ENCODE measurements around the gene CUL4B.

The CUL4B gene

GRCh38 chrX:120534413-120535205, 26.2 kb downstream of the CUL4B start:
- in situ Hi-C loops (cut with HindIII; ENCODE audit: low sequenced_read_pairs): no loop called here
- no peak for DNase-seq (ENCODE audit: low read depth)

DNA sequence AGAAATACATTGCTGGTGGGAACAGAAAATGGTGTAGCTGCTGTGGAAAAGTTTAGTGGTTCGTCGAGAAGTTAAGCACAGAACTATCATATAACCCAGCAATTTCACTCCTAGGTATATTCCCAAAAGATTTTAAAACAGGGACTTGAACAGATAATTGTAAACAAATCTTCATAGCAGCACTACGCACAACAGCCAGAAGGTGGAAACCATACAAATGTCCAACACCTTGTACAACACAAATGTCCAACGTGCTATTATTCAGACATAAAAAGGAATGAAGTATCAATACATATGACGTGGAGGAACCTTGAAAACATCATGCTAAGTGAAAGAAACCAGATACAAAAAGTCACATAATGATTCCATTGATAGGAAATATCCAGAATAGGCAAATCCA, 37.9 kb downstream of the CUL4B start:
- no peak for DNase-seq (ENCODE audit: low read depth)
- TF ChIP-seq CTCF (IDR thresholded peaks at IDR 0.05; ENCODE audit: low read depth, low read length, missing control alignments): no peak
- no peak overlapping the region for H3K4me3 ChIP-seq (ENCODE audit: low read depth, low read length)
- in situ Hi-C loops (cut with HindIII; ENCODE audit: low sequenced_read_pairs): no loop called here

More at GRCh38 chrX:120534413-120535205, 26.2 kb downstream of the CUL4B start:
- no peak for TF ChIP-seq CTCF (IDR thresholded peaks at IDR 0.05; ENCODE audit: low read depth, low read length, missing control alignments)
- H3K4me3 ChIP-seq (ENCODE audit: low read depth, low read length): no peak overlapping the region

- no peak overlapping the region for H3K4me3 ChIP-seq (ENCODE audit: low read depth, low read length)
- no peak for TF ChIP-seq CTCF (IDR thresholded peaks at IDR 0.05; ENCODE audit: low read depth, low read length, missing control alignments)
- DNase-seq (ENCODE audit: low read depth): peak; percentile 68
- in situ Hi-C loops (cut with HindIII; ENCODE audit: low sequenced_read_pairs): no loop called here
Observed at GRCh38 chrX:120517936-120518335, 42.8 kb downstream of the CUL4B start.

DNA sequence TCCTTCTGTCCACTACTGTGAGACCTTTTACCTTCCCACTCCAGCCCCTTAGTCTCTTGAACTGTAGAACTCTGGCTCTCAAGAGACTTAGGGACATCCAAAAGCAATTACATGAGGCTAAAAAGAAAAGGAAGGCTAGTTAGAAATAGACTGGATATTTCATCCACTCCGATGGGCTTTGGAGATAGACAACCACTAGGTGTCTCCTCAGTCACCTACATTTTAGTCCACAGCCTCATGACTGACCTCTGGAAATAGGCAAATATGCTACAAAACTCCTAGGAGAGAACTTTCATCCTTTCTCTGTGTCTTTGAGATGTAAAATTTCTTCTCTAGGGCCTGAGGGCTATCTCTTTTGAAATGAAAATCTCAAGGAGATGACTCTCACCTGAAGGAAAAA, 46.5 kb downstream of the CUL4B start:
- in situ Hi-C loops (cut with HindIII; ENCODE audit: low sequenced_read_pairs): no loop called here
- TF ChIP-seq CTCF (IDR thresholded peaks at IDR 0.05; ENCODE audit: low read depth, low read length, missing control alignments): peak; percentile 40
- H3K4me3 ChIP-seq (ENCODE audit: low read depth, low read length): no peak overlapping the region
- peak; percentile 3 for DNase-seq (ENCODE audit: low read depth)

DNA sequence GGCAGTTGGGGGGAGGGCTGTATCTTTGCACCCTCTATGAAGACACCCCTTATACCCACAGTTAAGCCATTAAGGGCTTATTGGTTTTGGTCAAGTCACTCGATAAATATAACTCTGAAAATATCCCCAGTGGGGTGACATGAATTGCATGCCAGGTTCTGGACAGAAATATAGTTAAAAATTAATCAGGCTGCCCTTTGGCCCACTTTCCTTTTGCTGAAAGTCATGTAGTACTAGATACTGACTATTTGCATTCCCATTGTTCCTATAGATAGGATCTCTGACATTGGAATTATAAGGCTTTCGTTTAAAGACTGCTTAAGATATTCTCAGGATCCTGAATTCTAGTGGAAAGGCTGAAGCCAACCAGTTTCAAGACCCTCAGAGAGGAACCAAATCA, 48.1 kb downstream of the CUL4B start:
- TF ChIP-seq CTCF (IDR thresholded peaks at IDR 0.05; ENCODE audit: low read depth, low read length, missing control alignments): no peak

DNA sequence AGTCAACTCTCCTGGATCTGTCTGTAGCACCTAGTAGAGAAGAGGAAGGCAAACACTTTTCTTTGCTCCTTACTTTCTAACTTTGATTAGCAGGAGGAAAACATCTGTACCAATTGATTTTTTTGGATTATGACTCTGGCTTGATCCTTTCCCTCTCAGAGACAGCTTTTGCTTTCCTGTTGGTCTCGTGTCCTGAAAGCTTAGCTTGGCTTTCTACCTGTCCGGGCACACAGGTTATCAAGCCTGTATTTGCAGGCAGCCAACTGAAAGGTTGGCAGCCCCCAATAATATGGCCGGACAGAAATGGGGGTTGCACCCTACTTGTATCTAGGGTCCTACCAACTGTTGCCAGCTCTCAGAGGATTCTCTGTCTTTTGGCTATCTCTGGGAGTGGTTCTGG, 48.5 kb downstream of the CUL4B start:
- no peak for TF ChIP-seq CTCF (IDR thresholded peaks at IDR 0.05; ENCODE audit: low read depth, low read length, missing control alignments)
- no peak overlapping the region for H3K4me3 ChIP-seq (ENCODE audit: low read depth, low read length)
- no peak for DNase-seq (ENCODE audit: low read depth)
- in situ Hi-C loops (cut with HindIII; ENCODE audit: low sequenced_read_pairs): no loop called here

More for the DNA sequence above, 48.1 kb downstream of the CUL4B start:
- no peak for DNase-seq (ENCODE audit: low read depth)
- in situ Hi-C loops (cut with HindIII; ENCODE audit: low sequenced_read_pairs): no loop called here
- H3K4me3 ChIP-seq (ENCODE audit: low read depth, low read length): no peak overlapping the region
